Heart left ventricle (tissue), 13 donors: ENCODE data around the gene LINGO1.

Experiments
- CTCF ChIP-seq, 12 donors: fragments of 200-600 bp; sonication (generic) in 4 of 12; IDR thresholded peaks; one replicate each; pipeline versions ENCODE4 v1.5.0 to v1.8.0; 2018 to 2022; ENCODE audit warnings: antibody characterized with exemption in 12 of 12, mild to moderate bottlenecking in 5 of 12
- POLR2A ChIP-seq, 2 donors: fragments of 450-650 bp; IDR thresholded peaks; one replicate each; pipeline ENCODE4 v1.6.1; 2017; ENCODE audit warnings: antibody characterized with exemption in 2 of 2, mild to moderate bottlenecking in 2 of 2, moderate library complexity in 2 of 2
- donor health status: ischemic (EF 13 %, LVEDD 7.1; RV severe dilation, severe dysfunction).
- donor health status: DM: no; HTN: yes; CAD: no.
- donor health status: DM: no; HTN: no; CAD: no.
- donor health status: ischemic (EF 25% LVEDD 6.9; RV normal size, moderate dysfunction).
- donor health status: ischemic (EF 25% LVEDD 5.7; RV mildly dilated, moderate dysfunction).
- donor health status: ischemic (EF 35%, LVEDD 5.7; RV mildly dilated, moderate dysfunction).
- donor health status: nonischemic (EF 11% LVEDD 7.7; RV severe dilation, severe dysfunction).
- donor health status: DM: yes; HTN: yes; CAD: no.
- donor health status: PGD.
- donor health status: ischemic (EF 29% LVEDD 5.4; RV normal size, mild dysfunction).
- donor health status: nonischemic (EF 23%, LVEDD 6.1; RV moderate dilation, normal function).

GRCh38 chr15:77567202-77567601 lies 65.5 kb downstream of the LINGO1 start:
- TF ChIP-seq CTCF (IDR thresholded peaks at IDR 0.05) (no peak), POLR2A (IDR thresholded peaks at IDR 0.05) (no peak)
